ENCODE results near the gene ZFAND3.

The ZFAND3 gene

DNA sequence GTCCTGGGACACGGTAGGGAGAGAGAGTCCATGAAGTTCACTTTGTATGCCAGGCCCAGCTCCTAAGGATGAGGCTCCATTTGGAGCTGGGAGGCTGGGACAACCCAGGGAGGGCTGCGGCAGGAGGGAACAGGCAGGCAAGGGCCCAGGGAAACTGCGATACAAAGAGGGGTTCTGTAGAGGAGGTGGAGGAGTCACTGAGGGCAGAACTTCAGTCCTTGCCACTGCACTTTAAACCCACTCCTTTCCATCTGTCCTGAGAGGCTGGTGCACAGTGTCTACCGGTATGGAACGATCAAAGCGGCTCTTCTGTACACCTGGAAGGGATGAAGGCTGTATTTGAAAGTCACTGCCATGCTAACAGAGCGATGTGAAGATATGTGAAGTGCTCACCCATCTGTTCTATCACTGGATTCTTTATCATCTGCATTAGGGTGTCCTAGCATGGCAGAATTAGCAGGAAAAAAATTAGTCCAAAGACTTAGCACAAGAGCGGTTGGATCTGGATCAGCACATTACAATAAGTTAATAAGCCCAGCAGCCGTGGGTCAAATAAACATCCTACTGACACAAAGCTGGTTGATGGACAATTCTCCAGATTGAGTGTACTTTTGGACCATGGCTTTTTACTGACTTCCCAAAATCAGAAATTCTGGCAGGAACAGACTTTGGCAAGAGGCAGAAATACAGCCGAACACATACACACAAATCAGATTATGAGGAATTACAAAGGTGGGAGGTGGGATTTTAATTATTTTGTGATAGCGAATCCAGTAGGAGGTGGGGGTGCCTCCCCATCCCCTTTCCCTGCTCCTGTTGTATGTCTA, 20.9 kb upstream of the ZFAND3 start:
- DNase-seq: no peak

DNA sequence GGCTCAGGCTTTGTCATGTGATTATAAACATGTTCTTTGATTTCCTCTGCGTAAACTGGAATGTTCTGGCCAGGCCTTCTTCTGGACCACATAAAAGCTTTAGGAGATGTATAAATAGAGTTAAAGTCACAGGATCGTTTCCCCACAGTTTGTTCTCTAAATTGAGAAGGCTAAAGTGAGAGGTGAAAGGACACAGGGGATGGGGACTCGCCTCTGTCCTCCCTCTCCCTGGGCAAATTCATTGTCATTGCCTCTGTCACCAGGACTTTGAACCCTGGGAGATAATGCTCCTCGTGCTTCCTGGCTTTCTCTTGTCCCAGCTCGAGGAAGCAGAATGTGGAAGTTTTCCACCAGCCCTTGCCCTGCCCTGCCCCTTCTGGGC, 20.3 kb upstream of the ZFAND3 start:
- DNase-seq: no peak

DNA sequence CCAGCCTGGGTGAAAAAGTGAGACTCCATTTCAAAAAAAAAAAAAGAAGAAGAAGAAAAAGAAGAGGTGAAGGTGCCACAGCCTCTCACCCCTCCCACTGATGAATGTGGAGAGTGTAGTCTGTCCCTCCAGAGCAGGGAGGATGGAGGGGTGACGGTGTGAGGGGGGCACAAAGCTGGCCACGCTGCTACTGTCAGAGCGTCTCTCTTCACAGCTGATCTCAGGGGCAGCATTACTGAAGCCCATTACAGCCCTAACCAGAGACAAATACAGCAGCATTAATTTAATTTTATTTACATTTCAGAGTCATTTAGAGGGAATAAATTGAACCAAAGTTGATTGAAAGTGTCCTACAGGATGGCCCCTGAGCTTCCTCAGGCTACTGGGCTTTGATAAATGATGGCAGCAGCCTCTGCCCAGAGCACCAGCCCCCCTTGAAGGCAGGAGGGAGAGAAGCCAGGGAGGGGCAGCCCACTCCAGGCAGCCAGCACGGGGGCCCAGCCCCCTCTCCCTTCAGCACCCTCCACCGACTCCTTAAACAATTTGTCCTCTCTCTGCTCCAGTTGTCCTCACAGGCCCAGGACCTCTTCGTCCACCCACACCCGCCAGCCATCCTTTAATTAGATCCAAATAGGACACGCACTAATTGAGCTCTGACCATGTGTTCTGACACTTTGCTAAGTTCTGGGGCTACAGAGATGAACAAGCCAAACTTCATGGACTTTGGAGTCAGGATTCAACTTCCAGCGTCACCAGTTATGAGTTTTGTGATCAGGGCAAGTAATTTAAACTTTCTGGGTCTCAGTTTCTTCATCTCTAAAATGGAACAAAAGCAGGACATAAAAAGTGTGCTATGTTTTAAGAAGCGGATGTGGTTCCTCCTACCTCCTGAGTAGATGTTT, 18.6 kb upstream of the ZFAND3 start:
- no peak for DNase-seq

DNA sequence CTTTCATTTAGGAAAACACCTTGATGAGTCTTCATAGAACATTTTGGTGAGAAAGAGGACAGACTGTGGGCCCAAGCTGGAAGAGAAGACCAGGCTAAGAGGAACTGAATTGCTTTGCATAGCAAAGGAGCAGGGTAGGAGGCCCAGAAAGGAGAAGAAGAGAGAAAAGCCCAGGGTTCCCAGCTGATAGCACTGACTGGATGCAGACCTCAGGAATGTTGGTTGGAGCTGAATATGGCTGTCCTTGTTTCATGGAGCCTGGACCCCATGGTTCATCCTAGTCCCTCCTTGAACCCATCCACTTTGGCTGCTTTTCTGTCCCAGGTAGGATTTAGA, 18.0 kb upstream of the ZFAND3 start:
- DNase-seq: no peak

DNA sequence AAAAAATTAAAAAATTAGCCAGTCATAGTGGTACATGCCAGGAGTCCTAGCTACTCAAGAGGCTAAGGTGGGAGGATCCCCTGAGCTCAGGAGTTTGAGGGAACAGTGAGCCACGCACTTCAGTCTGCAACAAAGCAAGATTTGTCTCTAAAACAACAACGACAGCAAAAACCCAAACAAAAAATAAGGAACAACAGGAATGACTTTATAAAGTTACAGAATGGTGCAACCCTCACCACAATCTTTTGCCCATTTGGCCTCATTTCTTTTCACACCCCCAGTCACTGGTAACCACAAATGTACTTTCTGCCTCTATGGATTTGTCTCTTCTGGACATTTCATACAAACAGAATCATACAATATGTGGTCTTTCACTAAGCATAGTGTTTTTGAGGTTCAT, 16.7 kb upstream of the ZFAND3 start:
- DNase-seq: no peak

DNA sequence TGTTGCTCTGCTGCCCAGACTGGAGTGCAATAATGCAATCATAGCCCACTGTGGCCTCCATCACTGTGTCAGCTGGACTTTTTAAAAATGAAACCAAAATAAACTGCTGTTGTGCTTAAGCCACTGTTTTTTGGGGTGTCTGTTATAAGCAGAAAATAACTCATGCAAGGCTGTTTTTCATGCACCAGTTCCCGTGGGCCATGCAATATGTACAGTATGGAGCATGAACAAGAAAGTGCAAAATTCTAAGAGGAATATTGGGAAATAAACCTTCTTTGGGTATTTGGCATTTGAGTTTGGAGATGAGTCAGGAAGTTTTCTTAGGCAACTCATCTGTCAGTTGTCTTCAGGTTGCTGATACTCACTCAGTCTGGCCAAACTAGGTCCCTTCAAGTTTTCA, 14.9 kb upstream of the ZFAND3 start:
- DNase-seq: no peak

DNA sequence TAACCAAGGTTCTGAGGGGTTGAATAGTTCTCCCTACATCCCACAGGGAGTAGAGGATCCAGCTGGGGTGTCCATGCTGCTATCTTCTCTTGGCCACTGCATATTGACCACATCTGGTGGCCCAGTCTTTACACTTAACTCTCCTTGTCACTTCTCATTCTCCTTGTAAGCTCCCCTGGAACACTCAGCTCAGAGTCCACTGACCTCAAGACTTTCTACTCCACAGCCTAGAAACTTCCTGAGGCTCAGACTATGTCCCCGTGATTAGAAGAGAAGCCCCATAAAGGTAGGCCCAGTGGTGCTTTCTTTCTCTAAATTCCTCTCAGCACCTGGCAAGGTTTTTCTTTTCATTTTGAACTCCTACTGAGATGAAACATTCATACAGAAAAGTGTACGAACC, 13.3 kb upstream of the ZFAND3 start:
- no peak for DNase-seq

DNA sequence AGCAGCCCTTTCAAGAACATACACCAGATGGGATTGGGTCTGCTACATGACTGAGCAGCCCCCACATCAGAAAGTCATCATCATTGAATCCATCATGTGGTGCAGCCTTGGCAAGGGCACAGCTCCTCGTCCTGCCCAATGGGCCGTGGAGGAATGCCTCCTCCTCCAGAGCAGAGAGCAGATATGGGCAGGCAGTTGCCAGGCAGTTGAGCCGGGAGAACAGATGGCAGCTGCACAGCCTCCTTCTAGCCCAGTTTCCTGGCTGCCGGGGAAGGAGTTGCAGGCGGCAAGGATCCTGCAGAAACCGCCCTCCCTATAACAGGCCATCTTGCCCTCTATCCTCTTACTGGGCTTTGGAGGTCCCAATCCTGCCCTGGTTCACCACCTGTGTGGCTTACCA, 11.9 kb upstream of the ZFAND3 start:
- peak in 1 of 2 experiments; percentile 23 for DNase-seq

DNA sequence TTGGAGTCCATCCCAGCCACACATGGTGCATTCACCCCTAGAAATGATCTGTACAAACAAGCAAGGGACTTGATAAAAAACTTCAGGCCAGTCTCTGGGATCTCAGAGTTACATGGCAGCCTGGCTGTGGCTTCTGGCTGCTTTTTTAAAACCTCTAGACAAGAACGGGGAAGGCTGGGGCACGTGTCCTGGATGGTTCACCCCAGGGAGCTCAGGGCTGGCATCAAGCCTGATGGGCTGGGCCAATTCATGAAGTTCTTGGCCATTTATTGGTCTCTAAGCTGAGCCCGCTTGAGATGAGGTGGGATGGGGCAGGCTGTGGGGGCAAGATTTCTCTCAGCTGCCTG, 10.4 kb upstream of the ZFAND3 start:
- no peak for DNase-seq

DNA sequence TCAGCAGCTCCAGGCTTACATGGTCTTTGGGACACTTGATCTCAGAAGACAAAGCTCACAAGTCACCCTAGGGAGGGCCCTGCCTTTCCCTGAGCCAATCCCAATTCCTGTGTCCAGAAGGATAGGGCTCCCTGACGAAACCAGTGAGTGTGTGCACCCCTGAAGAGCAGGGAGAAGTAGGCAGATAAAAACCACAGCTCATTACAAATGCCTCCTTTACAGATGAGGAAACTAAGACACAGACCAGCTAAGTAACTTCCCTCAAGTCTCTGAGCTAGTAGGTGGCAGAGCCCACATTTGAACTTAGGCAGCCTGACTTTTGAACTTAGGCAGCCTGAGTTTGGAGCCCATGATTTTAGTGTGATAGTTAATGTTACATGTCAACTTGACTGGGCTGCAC, 6.7 kb upstream of the ZFAND3 start:
- no peak for DNase-seq

DNA sequence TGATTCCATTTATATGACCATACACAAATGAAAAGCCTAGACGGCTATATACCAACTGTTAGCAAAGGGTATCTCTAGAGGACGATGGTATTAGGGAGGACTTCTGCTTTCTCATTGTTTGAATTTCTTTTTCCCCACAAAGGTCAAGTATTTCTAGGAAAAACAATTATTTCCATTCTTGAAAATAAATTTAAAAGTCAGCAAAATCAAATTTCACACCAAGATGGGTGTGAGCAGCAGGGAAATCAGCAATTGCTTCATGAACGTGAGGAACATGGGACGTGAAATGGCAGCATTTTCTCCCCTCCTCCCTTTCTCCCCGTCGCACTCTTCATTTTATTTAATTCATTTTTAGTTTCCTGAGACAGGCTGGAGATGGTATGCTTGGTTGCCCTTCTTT, 5.2 kb upstream of the ZFAND3 start:
- DNase-seq: no peak

DNA sequence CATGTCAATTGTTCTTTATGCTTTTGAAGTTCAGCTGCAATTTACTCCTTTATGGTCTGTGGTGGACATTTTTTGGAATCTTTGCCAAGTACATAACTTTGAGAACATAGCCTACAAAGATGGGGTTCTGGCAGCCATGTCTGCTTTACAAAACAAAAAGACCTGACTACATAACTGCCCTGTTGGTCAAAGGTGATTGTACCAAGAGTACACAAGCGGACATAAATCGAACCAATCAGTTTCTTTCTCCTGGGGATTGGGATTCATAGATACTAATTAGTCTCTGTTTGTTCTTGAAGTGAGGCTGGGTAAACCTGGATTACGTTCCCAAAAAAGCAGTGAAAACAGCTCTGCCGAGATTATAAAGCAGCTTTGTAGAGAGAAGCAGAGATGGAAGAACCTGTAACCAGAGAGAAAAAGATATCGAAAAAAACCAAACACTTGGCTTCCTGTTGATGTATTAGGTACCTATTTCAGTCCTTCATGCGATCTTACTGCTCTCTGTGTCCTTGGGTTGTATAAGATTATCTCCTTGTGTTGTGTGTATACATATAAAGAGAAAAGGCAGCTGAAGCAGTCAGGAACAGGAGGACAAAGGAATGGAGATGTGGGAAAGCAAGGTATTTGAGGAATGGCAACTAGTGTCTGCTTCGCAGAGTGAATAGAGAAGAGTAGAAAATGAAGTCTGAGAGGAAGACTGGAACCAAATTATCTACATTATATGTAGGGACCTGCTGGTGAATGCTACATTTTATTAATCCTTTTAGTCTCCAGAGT, 2.7 kb upstream of the ZFAND3 start:
- DNase-seq: no peak

DNA sequence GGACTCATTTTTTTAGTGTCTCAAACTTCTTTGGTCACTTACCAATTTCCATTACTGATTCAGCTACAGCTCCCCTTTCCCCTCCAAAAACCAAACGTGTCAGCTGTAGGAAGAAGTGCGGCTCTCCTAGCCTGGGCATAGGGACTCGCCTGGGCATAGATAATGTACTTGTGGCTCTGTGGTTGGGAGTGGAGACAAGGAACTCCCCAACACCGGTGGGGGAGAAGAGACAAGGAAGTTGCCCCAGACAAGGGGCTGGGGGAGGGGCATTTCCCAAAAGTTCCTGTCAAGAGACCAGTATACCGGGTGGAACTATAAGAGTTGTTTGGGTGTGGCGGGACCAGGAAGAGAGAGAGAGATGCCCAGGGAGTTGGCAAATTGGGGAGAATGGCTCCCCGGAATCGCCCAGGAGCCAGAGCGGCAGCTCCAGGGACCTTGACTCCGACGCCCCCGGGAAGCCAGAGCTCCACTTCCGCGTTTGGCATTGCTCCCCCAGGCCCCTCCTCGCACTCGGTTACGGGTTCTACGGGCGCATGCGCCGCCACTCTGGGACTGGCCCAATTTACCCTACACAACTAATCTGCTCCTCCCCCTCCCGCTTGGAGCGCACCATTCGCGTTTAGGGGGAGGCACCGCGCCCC, 871 bp upstream of the ZFAND3 start:
- DNase-seq: peak; percentile 81 to 98

DNA sequence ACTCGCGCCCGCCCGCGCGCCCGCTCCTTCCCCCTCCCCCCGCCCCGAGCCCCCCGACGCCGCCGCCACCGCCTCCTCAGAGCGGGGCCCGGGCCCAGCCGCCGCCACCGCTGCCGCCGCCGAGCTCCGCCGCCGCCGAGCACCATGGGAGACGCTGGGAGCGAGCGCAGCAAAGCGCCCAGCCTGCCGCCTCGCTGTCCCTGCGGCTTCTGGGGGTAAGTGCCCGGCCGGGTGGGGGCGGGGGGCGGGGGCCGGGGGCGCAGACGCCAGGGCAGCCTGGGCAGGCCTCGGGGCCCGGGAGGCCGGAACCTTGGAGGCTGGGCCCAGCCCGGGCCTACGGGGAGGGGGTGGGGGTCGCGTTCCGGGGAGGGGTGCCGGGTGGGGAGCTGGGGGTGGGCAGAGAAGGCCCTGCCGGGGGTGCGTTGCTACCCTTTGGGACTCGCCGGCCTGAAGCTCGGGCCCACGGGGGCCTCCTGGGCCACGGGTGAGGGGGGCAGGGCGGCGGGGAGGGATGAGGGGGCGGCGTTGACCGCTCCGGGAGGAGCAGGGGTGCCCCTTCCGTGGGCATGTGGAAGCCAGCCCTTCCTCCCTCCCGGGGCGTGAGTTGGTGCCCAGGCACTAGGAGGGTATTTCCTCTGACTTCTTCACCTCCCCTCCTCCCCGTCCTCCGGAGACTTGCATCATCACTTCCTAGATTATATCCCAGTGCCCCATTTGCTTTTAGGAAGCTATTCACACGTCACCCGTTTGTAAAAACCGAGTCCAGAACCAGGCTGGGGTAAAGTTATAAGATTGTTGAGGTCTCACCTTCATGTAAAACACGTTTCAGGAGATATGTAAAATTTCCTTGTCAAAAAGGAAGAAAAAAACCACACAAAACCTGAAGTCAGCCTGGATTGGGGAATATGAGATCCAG, 533 bp downstream of the ZFAND3 start:
- DNase-seq: no peak

DNA sequence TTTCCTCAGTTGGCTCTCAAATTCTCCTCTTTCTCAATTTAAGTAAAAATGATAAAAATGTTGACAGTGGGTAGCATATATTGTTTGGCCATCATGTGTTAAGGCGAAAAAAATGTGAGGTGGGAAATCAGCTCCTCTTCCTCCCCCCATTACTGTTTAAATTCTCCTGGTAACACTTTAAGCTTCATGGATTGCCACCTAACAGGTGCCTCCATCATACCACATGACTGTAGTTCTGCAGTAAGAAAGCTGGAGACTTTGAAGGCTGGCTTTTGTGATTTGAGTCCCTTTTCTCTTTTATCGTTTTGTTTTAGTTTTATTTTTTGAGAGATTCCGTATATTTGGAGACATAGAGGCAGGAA, 1.2 kb downstream of the ZFAND3 start:
- no peak for DNase-seq

DNA sequence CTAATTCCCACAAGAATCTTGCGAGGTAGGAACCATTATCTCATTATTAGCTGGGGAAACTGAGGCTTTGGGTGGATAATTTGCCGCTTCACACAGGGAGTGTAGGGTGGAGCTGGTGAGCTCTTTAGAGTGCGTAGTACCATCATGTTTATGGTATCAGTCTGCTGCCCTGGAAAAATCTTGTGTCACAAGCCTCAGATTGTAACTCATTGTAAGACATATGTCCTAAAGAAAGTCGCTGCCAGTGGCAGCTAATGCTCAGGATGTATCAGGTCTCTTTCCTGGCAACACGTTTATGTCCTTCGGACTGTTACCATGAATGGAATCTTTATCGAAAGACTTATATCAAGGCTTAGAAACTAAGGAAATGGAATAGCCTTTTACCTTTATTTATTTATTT, 1.9 kb downstream of the ZFAND3 start:
- DNase-seq: no peak

DNA sequence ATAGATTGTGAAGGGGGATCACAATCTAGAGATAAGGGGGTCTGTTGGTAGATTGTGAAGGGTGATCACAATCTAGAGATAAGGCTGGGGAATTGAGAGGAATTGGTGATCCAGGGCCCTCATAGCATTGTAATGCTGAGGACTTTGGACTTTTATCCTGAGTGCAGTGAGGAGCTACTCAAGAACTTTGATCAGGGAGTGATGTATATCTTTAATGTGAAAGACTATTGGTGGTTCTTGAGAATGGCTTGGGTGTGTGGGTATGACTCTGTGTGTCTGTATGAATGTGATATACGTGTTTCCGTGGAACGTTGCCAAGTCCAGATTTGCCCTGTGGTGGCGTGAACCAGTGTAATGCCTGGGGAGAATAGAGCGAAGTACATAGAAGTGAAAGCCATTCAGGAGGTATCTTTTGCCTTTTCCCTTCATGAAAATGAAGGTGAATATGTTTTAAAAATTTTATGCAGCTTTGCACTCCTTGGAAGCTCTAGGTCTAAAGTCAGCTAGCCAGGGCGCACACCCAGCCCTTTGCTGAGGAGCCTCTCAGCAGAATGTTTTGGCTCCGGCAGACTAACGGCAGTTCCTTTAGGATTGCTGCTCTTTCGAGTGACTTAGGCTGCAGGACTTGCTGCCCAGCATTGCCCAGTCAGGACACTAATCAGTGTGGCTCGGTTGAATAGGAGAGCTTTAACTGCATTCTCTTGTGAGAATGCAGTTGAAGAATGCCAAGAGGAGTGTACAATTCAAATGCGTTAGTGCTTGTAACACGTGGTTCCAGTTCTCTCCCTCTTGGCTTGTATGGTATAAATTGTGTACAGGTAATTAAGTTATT, 3.5 kb downstream of the ZFAND3 start:
- DNase-seq: no peak

DNA sequence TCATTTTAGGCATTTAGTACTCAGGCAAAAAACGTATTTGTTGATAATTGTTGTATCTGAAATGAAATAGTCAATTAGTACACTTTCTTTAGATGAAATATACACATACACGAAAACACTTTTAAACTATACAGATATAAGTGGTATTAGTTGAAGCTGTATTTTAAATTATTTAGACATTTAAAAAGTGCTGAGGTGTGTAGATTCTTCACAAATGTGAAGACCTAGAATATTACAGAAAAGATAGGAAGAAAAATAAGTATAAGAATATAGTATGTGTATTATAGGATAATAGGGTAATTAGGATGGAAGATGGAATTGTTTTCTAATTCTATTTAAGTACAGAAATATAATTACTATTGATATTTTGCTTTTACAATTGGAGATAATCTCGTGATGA, 4.6 kb downstream of the ZFAND3 start:
- no peak for DNase-seq

DNA sequence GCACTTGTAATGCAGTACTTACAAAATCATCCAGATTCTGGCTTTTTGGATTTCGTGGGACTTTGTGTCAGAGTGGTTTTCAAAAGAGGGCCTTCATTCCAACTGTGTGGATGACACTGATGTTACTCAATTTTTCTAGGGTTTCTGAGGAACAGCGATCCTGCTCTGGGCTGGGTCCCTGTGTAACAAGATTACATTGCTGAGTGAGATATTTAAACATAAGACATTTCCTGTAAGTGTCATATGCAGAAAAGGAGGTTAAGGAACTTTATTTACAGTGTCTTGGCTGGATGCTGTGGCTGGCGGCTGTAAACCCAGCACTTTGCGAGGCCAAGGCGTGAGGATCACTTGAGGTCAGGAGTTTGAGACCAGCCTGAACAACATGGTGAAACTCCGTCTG, 6.7 kb downstream of the ZFAND3 start:
- no peak for DNase-seq

DNA sequence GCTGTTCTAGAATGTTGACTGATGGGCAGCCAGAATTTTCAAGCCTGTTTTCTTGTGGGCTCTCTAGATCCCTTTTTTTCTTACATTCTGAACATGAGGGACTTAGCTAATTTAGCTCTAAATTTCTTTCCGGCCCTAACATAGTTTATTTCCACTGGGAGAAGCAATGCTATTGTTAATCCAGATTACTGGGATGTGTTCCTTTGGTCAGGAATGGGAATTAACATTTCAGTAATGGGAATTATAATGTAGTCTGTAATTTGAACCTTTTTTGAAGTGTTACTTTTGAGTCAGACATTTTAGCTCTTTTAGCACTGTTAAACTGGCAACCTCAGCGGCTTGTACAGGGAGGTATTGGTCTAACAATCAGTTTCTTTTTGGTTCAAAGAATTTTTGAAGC, 7.5 kb downstream of the ZFAND3 start:
- DNase-seq: no peak

DNA sequence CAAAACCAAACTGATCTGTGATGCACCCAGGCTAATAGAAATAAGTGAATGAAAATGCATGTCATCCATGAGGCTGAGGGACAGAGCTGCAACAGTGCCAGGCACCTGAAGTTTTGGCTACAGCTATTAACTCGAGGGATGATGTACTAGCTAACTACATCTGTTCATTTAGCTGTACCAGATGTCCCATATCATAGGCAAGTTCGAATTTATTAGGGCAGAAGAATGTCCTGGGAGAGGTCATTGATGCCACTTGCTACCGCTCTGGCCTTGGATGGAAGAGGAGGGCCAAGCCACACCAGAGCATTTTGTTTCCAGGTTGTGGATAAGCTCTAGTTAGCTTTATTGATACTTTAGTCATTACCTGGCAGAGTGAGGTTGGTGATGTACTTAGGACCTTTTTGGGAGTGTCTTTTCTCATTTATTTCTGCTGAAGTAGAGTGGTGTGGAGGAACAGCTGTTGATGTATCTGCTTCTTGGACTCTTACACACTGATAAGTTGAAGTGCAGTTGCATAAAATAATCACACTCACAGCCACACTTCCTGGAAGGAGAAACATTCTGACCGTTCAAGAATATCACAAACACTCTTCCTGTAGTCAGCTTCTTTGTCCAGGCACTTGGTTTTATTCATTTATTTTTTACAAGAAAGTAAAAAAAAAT, 8.2 kb downstream of the ZFAND3 start:
- DNase-seq: no peak
